K562 (cell line): ENCODE data around the gene BICD1. TPM values are rescaled to one million over a fixed set of nuclear protein-coding genes. Genes with fewer than 3 reads are reported as not detected.

Source experiments
- ATAC-seq: fragments of 200-7000 bp; cut with Tn5 transposase; 3 replicates; pipeline ENCODE4 v1.9.1; 2020; ENCODE audit warnings: moderate library complexity
- BruUV-seq: library from RNA; stranded (reverse); fragments of 400-500 nt; replicated peaks from 2 replicates; lab custom pipeline; 2021; lab: Mats Ljungman, UMichigan
- CTCF ChIA-PET: fragments of 300-600 bp; formaldehyde crosslinking; extraction: SDS; loops from one replicate; lab custom pipeline; 2021; ENCODE audit warnings: low intra/inter-chr PET ratio; lab: Yijun Ruan, JAX
- POLR2A ChIA-PET: fragments of 300-600, 350-650 bp; sonication (Branson Sonifier 250); formaldehyde crosslinking; extraction: SDS; loops from one replicate; lab custom pipeline; 2021; ENCODE audit warnings: antibody characterized with exemption, inconsistent platforms; lab: Yijun Ruan, JAX
- DNase-seq, 4 experiments: peaks; one replicate each; pipeline versions ENCODE4 v3.0.0 to v3.0.0-alpha.2; 2011 to 2018; ENCODE audit warnings: low spot score in 3 of 4, mixed read lengths in 3 of 4; ENCODE audit errors: extremely low read depth in 1 of 4
- FAIRE-seq: peaks from 2 replicates; lab custom pipeline; 2011; peaks lifted over from hg19 to GRCh38; lab: Jason Lieb, UNC
- H2AFZ ChIP-seq: 2 replicates; pipeline ENCODE4 v1.6.0; 2011; ENCODE audit warnings: low read depth, low read length, control low read depth, inconsistent platforms
- H3K27ac ChIP-seq: fragments of 200-600 bp; 3 replicates; pipeline ENCODE4 v1.8.0; 2011; ENCODE audit warnings: low read depth, mild to moderate bottlenecking, control low read depth, inconsistent platforms, low read length, moderate library complexity, mixed read lengths; ENCODE audit errors: extremely low read depth
- H3K27me3 ChIP-seq, 2 experiments: fragments of 300-600 bp in 1 of 2; 2 replicates in 1 of 2; 3 replicates in 1 of 2; pipeline versions ENCODE4 v1.6.0 to v1.8.0; 2011; ENCODE audit warnings: inconsistent platforms in 2 of 2, low read length in 2 of 2, mild to moderate bottlenecking in 1 of 2, mixed read lengths in 1 of 2, moderate library complexity in 1 of 2; ENCODE audit not compliant: control insufficient read depth in 2 of 2, insufficient read depth in 2 of 2
- H3K36me3 ChIP-seq: fragments of 300-600 bp; 3 replicates; pipeline ENCODE4 v1.8.0; 2011; ENCODE audit warnings: mild to moderate bottlenecking, low read length, inconsistent platforms; ENCODE audit not compliant: control insufficient read depth, insufficient read depth
- H3K4me1 ChIP-seq, 2 experiments: fragments of 200-600 bp in 1 of 2; replicated peaks in 1 of 2; 2 replicates in 1 of 2; 3 replicates in 1 of 2; pipeline versions ENCODE4 v1.5.1 to v1.8.0; 2011; ENCODE audit warnings: inconsistent platforms in 2 of 2, low read length in 2 of 2, mild to moderate bottlenecking in 1 of 2, mixed read lengths in 1 of 2, moderate library complexity in 1 of 2; ENCODE audit not compliant: control insufficient read depth in 2 of 2, insufficient read depth in 2 of 2
- H3K4me2 ChIP-seq: 2 replicates; pipeline ENCODE4 v1.6.1; 2011; ENCODE audit warnings: low read length, control low read depth, inconsistent platforms, mixed read lengths; ENCODE audit not compliant: insufficient read depth
- H3K4me3 ChIP-seq: fragments of 200-600 bp; sonication (generic), shearing (Covaris generic); 2 replicates; pipeline ENCODE4 v1.5.1; 2016; ENCODE audit warnings: control low read depth, inconsistent platforms
- H3K79me2 ChIP-seq: fragments of 200-600 bp; 3 replicates; pipeline ENCODE4 v1.8.0; 2011; ENCODE audit warnings: low read length, inconsistent platforms; ENCODE audit not compliant: control insufficient read depth, insufficient read depth
- H3K9ac ChIP-seq, 2 experiments: 2 replicates each; pipeline versions ENCODE4 v1.6.0 to v1.6.1; 2011; ENCODE audit warnings: low read depth in 2 of 2, low read length in 2 of 2, control low read depth in 1 of 2, inconsistent platforms in 1 of 2, mild to moderate bottlenecking in 1 of 2, mixed read lengths in 1 of 2; ENCODE audit not compliant: insufficient read depth in 1 of 2
- H3K9me1 ChIP-seq: one replicate; pipeline ENCODE4 v1.6.0; 2011; ENCODE audit warnings: inconsistent platforms, mild to moderate bottlenecking, low read length, moderate library complexity; ENCODE audit not compliant: control insufficient read depth, insufficient read depth
- H3K9me3 ChIP-seq: replicated peaks from 2 replicates; pipeline ENCODE4 v1.5.1; 2011; ENCODE audit warnings: low read depth, low read length, inconsistent platforms; ENCODE audit not compliant: control insufficient read depth, insufficient read depth
- H4K20me1 ChIP-seq: replicated peaks from 2 replicates; pipeline ENCODE4 v1.6.1; 2011; ENCODE audit warnings: low read length, inconsistent platforms, mixed read lengths; ENCODE audit not compliant: control insufficient read depth, insufficient read depth
- DEAF1 ChIP-seq: fragments of 450-650 bp; formaldehyde crosslinking; IDR thresholded peaks from 2 replicates; pipeline ENCODE4 v1.4.0; 2020; ENCODE audit warnings: mild to moderate bottlenecking, moderate library complexity
- FOXA3 ChIP-seq, 2 experiments: fragments of 450-650 bp in 1 of 2; sonication (generic) in 1 of 2; formaldehyde crosslinking; IDR thresholded peaks in 1 of 2; conservative IDR thresholded peaks in 1 of 2; 2 replicates each; pipeline versions ENCODE4 v1.4.0 to v1.8.0; 2020 to 2022; ENCODE audit warnings: mild to moderate bottlenecking in 2 of 2, missing genetic modification reagents in 1 of 2
- FOXK2 ChIP-seq, 2 experiments: fragments of 450-650 bp; IDR thresholded peaks in 1 of 2; conservative IDR thresholded peaks in 1 of 2; 2 replicates each; pipeline ENCODE4 v1.6.1; 2016; ENCODE audit warnings: low read depth in 2 of 2, mild to moderate bottlenecking in 1 of 2
- KLF6 ChIP-seq: fragments of 250-450 bp; sonication (Bioruptor Pico); IDR thresholded peaks from 2 replicates; pipeline ENCODE4 v1.4.0; 2020; ENCODE audit warnings: mild to moderate bottlenecking, moderate library complexity, borderline replicate concordance
- SNRNP70 ChIP-seq: fragments of 200-400 bp; formaldehyde crosslinking; optimal IDR thresholded peaks from 2 replicates; pipeline ENCODE3; 2017; ENCODE audit warnings: low read depth, low read length
- ZNF436 ChIP-seq: fragments of 250-450, 450-650 bp; sonication (Bioruptor Pico); formaldehyde crosslinking; IDR thresholded peaks from 2 replicates; pipeline ENCODE4 v1.7.0; 2020; ENCODE audit warnings: mild to moderate bottlenecking
- WGBS: fragments of 100-300 bp; shearing (Covaris generic); methylation state at CpG from one replicate; pipeline ENCODE4 v1.1.6; 2016; ENCODE audit warnings: low coverage, mixed read lengths; ENCODE audit not compliant: insufficient coverage; ENCODE audit errors: missing lambda C conversion rate; 5-methylcytosine and 5-hydroxymethylcytosine counted together
- in situ Hi-C: fragments of 300-500 bp; cut with MboI; formaldehyde crosslinking; loops from 4 replicates; pipeline ENCODE4 v1.15.0; 2018; ENCODE audit warnings: inconsistent platforms, mixed read lengths
- intact Hi-C: fragments of 100-400 bp; cut with micrococcal nuclease; formaldehyde crosslinking; loops from 2 replicates; pipeline ENCODE4 v1.14.2; 2022
- polyA plus RNA-seq, 8 experiments: library from polyadenylated mRNA; depleted of rRNA in 4 of 8; stranded (reverse) in 5 of 8; unstranded in 3 of 8; fragments of >200 nt; fragmentation: Nextera tagmentation in 2 of 8; fragmentation: Illumina TruSeq in 1 of 8; extraction: Ambion mirVana in 2 of 8; extraction: Trizol in 1 of 8; gene quantifications; 2 replicates each; pipeline versions ENCODE4 v1.2.1 to v1.2.3, GENCODE V29; 2011 to 2014; ENCODE audit warnings: inconsistent platforms in 1 of 8, missing spikeins in 1 of 8
- total RNA-seq, 7 experiments: library from RNA; depleted of rRNA in 6 of 7; stranded (reverse); fragments of >200 nt in 6 of 7; fragmentation: Illumina TruSeq in 2 of 7; extraction: Trizol in 2 of 7; gene quantifications; 2 replicates each; pipeline versions ENCODE4 v1.2.1 to v1.2.3, GENCODE V29; 2011 to 2021; ENCODE audit warnings: low replicate concordance in 1 of 7
- TF ChIP-seq, protein P1 (sequence below), 2 experiments: fragments of 150-350 bp in 1 of 2; IDR thresholded peaks; 2 replicates each; pipeline ENCODE4 v1.6.1; 2012 to 2016; ENCODE audit warnings: low read depth in 2 of 2, low read length in 2 of 2, mild to moderate bottlenecking in 1 of 2, moderate library complexity in 1 of 2

The BICD1 gene
- total and polyA plus RNA-seq, 9 of the 15 experiments (the other 6 are each of a cell fraction or from before 2014, with no cell fraction given) = 3.5 to 21.1 (median 12.5) TPM

GRCh38 chr12:32305163-32305562 lies 198.5 kb downstream of the BICD1 start (continued):
- peak; percentile 27; the same call in 1 of the 2 replicates for TF ChIP-seq DEAF1 (CRISPR knock-in tag)

DNA sequence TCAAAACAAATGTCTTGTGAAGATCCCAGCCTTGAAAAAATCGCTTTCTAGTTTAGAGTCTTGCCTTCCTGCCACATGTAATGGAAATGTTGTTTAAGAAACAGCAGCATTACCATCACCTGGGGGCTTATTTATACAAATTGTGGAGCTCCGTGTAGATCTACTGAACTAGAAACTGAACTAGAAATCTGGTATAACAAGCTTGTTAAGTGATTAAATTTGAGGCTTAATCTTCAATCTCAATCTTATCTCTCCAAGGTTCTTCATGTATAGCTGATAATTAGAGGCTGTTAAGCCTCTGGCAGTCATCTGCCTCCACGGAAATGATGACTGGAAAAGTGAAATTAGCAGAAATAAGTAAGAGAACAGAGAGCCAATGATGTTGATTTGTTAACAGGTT lies 200.7 kb downstream of the BICD1 start:
- DNase-seq = no peak
- no peak overlapping the region for H2AFZ ChIP-seq
- intact Hi-C loops = loop anchor here (5.0 kb wide), 1 partner anchor 200 kb away; the partner anchor contains the start of gene BICD1
- H3K4me1 ChIP-seq = peaks cover 0 to 2% of the 10 kb centered on the region in 2 experiments; a peak in 2 of 5 replicates
- H3K4me3 ChIP-seq = no peak overlapping the region
- H3K79me2 ChIP-seq = no peaks in the 10 kb centered on the region
- POLR2A ChIA-PET = no interaction called here
- no peaks in the 10 kb centered on the region for H3K36me3 ChIP-seq
- H3K27me3 ChIP-seq = no peaks in the 10 kb centered on the region
- no peak overlapping the region for H3K27ac ChIP-seq
- no peak for ATAC-seq
- in situ Hi-C loops = loop anchor here (5.0 to 10.0 kb wide), 2 partner anchors 623 to 650 kb away; partner anchors contain the start of gene ETFBKMT
- CTCF ChIA-PET = interaction anchor here (0.6 kb wide), 1 partner anchor 272 kb away, joined by 3 read pairs; no protein-coding TSS in a partner anchor
- no TSS peak for BruUV-seq
- 21% methylated on average over 3 of the region's 3 CpGs for WGBS
- no peak overlapping the region for H3K4me2 ChIP-seq
- FAIRE-seq = peak; percentile 23
- H3K9ac ChIP-seq = no peak overlapping the region
- H3K9me3 ChIP-seq = no peaks in the 10 kb centered on the region
- H4K20me1 ChIP-seq = no peaks in the 10 kb centered on the region
- TF ChIP-seq KLF6 (CRISPR knock-in tag) (no peak), SNRNP70 (no peak), FOXA3 (CRISPR knock-in tag; conservative IDR thresholded peaks at IDR 0.05 in 1 of 2, IDR thresholded peaks at IDR 0.05 in 1 of 2) (no peak), ZNF436 (no peak), FOXK2 (conservative IDR thresholded peaks at IDR 0.05 in 1 of 2, IDR thresholded peaks at IDR 0.05 in 1 of 2; ENCODE audit: low read depth in 2 of 2) (no peak)
- TF ChIP-seq, protein P1, sequence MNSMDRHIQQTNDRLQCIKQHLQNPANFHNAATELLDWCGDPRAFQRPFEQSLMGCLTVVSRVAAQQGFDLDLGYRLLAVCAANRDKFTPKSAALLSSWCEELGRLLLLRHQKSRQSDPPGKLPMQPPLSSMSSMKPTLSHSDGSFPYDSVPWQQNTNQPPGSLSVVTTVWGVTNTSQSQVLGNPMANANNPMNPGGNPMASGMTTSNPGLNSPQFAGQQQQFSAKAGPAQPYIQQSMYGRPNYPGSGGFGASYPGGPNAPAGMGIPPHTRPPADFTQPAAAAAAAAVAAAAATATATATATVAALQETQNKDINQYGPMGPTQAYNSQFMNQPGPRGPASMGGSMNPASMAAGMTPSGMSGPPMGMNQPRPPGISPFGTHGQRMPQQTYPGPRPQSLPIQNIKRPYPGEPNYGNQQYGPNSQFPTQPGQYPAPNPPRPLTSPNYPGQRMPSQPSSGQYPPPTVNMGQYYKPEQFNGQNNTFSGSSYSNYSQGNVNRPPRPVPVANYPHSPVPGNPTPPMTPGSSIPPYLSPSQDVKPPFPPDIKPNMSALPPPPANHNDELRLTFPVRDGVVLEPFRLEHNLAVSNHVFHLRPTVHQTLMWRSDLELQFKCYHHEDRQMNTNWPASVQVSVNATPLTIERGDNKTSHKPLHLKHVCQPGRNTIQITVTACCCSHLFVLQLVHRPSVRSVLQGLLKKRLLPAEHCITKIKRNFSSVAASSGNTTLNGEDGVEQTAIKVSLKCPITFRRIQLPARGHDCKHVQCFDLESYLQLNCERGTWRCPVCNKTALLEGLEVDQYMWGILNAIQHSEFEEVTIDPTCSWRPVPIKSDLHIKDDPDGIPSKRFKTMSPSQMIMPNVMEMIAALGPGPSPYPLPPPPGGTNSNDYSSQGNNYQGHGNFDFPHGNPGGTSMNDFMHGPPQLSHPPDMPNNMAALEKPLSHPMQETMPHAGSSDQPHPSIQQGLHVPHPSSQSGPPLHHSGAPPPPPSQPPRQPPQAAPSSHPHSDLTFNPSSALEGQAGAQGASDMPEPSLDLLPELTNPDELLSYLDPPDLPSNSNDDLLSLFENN (IDR thresholded peaks at IDR 0.05; ENCODE audit: low read depth in 2 of 2, low read length in 2 of 2) = no peak
- no peaks in the 10 kb centered on the region for H3K9me1 ChIP-seq
